ENCODE data around the gene CRYM.
"Not testable (repeated sequence)": the region's sequence is repeated elsewhere in the genome, so short reads cannot be mapped to it uniquely, and the experiment has no call there.

Gene CRYM

DNA sequence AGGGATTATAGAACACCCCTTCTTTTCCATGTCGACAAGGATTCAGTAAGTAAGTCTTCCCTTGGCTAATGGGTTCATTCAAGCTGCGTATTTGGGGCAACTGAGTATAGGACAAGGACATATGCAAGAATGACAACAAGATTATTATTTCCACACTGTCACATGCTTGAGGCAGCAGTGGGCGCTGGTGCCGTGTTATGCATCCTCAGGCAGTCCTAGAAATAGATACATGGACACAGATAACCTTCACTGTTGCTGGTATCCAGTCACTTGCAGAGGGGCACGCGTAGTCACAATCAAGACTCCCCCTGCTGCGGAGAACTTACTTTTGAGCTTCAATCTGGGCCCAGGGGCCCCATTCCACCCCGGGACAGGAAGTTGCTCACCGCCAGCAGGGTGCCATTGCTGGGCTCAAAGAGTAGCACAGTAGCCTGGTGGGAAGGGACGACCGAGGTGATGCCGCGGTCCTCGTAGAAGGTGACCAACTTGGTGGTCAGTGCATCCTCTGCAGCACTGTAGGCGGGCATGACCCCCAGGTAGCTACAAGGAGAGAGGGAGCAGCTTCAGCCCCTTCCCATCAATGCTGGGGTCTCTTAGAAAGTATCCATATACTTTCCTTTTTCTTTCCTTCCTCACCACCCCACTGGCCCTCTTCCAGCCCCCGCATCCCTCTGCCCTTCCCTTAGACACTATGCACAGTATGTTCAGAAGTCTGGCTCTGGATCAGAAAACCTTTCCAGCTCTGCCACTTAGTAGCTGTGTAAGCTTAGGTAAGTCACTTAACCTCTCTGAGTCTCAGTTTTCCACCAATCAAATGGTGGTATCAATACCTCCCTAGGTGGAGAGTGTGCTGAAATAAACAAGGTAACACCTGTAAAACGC is 804 bp downstream of the CRYM start:
- DNase-seq: no peak

DNA sequence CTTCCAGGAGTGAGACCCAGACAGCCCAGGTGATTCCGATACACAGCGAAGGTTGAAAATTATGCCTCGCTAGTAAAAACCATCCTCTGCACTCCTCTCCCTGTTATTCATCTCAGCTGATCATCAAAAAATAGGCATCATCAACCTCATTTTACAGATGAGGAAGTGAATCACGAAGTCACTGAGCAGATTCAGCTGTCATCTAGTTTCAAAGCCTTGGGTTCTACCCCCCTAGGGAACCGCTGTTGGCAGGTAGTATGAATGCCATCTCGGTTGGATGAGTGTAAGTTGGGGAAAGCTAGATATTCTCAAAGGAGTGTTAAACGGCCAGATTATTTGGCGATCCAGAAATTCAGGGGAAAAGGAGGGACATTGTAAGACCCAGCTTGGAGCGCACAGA is 2.0 kb downstream of the CRYM start:
- DNase-seq: no peak

DNA sequence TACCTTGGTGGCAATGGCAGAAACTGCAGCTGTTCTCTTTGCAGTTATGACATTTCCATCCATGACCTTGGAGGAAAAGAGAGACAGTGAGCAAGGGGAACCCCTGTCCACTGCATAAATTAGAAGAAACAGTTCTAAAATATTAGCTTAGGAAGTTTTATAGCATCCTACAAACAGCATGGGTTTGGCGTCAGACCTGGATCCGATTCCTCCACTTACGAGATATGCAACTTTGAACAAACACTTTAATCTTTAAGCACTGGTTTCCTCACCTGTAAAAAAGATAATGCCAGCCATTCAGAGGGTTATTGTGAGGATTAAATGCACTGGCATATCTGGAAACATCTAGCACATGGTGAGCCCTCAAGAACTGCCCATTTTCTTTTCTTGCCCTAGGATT is 2.6 kb downstream of the CRYM start:
- DNase-seq: no peak

DNA sequence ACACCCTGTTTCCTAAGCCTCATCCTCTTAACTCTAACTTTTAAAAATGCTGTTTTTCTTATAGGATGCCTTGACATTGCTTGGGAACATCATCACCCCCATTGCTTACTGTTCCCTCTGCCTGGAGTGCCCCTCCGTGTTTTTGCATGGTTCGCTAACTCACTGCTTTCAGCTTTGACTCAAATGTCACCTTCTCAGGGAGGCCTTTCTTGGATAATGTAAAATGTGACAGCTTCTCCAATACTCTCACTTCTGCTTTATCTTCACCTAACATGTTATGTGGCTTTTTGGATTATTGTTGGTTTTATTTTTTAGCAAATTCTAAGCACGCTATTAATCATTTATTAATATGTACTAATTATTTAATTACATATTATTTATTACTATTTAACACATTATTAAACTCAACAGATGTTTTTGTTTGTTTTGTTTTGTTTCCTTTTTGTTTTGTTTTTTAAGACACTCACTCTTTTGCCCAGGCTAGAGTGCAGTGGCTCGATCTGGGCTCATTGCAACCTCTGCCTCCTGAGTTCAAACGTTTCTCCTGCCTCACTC is 3.8 kb downstream of the CRYM start:
- DNase-seq: no peak

DNA sequence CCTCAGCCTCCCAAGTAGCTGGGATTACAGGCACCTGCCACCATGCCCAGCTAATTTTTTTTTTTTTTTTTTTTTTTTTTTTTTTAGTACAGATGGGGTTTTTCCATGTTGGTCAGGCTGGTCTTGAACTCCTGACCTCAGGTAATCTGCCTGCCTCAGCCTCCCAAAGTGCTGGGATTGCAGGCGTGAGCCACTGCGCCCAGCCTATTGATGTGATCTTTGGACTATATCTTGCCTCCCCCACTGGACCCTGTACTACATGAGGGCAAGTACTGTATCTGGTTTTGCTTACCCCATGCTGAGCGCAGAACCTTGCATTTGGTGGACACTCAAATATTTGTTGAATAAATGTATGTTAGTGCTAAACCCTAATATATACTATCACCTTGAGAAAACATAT is 5.3 kb downstream of the CRYM start:
- not testable (repeated sequence) for DNase-seq

DNA sequence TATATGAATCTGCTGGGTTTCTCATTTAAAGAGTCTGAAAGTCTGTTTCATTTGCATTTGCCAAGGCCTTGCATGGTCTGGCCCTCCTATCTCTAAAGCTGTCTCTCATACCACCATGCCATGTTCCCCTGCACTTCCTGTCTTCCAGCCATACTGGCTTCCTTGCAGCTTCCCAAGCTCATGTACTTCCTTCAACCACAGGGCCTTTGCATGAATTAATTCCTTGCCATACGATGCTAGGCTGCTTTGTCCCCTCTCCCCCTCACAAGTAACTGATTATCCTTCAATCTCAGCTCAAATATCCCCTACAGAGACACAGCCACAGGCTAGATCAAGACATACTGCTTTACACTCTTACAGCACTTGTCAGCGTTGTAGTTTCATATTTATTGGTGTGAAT is 5.8 kb downstream of the CRYM start:
- DNase-seq: no peak

DNA sequence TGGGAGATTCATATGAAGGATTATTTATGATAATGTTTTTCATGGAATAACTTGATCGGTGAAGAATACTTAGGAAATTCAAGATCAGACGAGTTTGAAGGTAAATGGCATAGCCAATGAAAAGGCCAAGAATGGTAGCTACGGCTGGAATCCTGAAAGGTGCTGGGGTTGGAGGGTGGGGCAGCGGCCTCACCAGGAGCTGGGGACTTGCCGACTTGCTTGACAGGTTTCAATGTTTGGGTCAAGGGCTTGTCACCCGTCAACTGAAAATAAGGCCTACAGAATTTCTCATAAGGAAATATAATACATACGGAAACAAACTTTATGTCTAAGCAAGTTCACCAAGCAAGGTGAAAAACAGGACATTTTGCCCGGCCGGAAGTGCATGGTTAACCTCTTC is 9.9 kb downstream of the CRYM start:
- DNase-seq: no peak

DNA sequence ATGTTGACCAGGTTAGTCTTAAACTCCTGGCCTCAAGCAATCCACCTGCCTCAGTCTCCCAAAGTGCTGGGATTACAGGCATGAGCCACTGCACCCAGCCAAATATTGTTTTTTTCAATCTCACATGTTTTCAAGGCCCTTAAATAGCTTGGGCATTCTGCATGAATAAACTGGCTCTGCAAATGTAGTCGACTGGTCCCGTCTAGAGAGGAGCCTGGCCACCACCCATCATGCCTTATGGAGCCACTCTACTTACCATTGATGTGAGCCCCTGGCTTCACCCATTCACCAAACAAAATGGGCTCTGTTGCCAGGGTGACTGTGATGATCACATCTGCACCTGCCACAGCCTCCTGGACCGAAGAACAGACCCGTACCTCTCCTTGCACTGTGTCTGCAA is 10.8 kb downstream of the CRYM start:
- no peak for DNase-seq

DNA sequence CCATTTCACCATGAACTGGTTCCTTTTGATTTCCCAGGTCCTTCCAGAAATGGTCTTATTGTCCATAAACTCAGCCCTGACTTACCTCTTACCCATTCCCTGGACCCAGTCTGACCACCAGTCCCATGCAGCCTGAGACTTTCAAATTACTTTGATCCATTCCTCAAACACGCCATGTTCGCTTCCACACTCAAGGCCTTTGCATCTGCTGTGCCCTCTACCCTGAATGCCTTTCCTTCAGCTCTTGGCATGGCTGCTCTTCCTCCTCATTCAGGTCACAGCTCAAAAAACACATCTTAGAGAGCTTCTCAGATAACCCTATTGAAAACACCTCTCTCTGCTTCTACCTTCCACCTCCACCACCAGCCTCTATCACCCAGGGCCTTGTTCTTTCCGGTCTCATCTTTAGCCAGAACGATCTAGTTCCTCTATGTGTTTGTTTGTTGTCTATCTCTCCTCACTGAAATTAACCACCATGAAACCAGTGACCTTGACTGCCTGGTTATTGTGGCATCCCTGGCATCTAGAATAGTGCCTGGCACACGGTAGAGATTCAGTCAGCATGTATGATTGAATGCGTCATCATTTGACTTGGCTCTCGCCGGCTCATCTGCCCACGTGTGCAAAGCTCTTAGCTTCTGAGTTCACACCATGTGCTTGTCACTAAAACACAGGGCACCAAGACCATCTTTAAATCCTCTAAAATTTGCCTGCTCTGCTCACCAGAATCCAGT is 12.8 kb downstream of the CRYM start:
- DNase-seq: no peak

DNA sequence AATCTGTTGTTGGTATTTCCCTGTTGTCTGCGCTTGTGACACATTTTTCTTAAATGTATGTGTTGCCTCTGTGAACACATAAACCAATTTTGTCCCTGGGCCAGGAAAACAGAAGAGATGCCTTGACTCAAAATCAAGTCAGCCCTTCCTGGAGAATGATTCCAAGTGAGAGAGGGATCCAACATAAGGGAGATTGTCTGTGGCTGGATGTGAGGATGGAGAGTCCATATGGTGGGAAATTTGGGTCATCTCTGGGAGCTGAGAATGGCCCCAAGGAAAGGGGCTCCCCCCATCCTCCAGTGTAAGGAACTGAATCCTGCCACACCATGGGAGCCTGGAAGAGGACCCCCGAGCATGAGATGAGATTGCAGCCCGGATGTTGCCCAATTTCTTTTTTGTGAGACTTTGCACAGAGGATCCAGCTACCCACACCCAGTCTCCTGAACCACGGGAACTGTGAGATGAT is 13.5 kb downstream of the CRYM start:
- DNase-seq: no peak

DNA sequence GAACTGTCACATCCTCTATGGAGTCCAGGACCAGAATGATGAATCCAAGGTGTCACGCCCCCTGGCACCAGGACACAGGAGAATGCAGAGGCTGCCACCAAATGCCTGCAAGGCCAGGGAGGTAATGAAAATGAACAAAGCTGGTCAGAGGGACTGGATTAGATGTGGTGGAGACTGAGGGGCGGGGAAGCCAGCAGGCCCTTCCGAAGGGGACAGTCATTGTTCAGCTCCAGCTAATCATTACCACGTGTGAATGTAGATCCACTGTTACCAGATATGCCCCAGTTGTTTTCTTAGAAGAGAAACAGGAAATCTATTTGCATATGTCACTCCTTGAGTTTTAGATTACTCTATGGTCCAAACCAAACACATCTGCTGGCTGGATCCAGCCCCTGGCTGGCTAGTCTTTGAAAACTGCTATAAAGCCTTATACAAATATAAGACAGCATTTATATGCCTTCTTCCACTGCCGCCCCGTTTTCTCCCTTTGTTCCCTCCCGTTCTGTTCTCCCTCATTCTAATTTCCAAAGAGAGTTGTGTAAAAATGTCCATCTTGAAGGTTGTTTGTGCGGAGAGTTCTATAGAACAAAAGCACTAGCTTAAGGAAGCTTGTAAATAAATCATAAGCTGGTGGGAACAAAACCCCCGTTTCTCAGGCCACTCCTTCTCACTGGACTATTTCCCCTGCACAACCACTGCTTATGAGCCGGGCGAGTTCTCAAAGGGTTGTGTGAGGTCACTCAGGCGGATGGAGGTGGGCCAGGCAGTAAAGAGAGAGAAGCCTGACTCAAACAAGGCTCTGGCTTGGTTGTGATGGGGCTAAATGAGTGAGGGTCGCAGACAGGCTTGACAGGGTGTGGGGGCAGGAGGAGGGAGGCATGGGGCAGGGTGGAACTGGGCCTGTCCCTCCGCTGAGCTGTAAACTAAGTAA is 14.2 kb downstream of the CRYM start:
- no peak for DNase-seq

DNA sequence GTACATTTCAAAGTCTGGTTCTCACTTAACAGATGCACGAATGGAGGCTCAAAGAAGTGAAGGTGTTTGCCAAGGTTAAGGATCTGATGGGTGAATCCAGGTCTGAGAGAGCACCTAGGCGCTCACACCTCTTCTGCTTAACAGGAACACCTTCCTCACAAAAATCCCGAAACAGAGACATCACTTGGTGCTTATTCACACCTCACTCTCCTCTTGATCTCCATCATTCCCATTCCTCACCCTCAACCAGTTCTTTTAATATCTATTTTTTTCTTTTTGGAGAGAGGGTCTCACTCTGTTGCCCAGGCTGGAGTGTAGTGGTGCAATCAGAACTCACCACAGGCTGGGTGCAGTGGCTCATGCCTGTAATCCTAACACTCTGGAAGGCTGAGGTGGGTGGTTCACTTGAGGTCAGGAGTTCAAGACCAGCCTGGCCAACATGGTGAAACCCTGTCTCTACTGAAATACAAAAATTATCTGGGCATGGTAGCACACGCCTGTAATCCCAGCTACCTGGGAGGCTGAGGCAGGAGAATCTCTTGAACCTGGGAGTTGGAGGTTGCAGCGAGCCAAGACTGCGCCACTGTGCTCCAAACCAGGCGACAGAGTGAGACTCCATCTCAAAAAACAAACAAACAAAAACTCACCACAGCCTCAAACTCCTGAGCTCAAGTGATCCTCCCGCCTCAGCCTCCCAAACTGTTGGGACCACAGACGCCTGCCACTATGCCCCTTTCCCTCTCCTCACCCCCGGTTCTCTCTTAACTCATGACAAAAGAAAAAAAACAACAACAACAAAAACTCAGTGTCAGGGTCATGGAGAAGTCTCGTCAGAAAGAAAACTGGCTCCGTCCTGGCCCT is 15.1 kb downstream of the CRYM start:
- no peak for DNase-seq

DNA sequence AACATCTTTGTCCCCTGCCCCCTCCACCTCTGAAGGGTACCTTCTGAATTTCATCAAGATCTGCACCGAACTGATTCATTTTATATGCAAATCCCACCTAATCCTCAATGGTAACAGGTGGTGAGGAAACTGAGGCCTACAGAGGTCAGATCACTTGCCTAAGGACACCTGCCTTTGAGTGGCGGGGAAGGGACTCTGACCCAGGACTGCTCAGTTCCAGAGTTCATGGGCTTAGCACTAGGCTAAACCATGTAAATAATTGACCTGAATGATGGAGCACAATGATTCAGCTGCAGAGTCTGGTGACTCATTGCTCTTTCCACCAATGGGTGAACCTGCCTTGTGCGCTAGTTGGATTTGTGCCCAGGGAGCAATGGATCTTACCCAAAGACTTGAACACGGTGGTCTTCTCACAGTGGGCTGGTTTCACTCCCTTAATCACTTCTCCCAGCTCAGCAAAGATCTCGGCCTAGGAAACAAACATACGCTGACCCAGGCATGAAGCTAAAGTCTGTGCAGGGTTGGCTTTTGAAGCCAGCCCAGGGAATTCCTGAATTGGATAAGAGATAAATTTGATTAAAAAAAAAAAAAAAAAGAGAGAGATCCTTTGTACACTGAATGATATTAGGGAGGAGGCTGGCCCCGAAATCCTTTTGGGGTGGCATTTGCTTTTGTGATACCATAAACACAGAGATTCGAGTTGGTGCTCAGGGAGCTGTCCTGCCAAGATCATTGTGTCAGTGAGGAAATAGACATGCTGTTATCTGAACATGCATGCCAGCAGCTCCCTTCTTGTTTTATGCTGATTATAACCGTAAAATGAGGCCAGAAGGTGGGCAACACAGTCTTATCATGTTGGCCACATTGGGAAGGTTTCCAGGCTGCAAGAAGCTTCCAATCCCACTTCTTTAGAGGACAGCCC is 17.0 kb downstream of the CRYM start:
- DNase-seq: no peak

DNA sequence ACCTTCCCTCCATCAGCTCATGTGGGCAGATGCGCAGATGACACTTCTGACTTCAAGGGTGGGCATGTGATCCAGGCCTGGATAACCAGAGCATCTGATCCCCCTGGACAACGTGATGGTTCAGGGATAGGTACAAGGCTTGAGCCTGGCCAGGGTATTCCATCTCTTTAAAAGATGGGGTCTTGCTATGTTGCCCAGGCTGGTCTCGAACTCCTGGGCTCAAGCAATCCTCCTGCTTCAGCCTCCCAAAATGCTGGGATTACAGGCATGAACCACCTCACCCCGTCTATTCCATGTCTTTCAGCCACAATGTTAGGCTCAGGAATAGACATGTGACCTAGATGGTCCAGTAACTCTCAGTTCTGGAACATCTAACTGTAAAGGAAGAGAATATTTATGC is 20.8 kb downstream of the CRYM start:
- DNase-seq: no peak

DNA sequence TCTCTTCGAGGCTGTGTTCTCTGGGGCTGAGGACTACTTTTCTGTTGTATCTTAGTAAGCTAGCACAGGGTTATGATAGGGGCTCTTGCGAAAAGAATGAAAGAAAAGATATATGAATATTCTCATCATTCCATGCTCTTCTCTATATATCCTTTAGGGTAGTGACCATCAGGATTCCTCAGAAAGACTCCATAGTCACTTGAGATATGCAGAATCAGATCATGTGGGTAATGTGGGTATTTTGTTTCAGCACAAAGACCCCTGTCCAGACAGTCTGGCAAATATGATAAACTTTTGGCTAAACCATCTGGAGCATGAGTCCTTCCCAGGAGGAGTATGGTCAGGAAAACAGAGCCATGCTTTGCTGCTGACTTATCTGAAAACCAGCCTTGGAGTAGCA is 21.5 kb downstream of the CRYM start:
- no peak for DNase-seq

DNA sequence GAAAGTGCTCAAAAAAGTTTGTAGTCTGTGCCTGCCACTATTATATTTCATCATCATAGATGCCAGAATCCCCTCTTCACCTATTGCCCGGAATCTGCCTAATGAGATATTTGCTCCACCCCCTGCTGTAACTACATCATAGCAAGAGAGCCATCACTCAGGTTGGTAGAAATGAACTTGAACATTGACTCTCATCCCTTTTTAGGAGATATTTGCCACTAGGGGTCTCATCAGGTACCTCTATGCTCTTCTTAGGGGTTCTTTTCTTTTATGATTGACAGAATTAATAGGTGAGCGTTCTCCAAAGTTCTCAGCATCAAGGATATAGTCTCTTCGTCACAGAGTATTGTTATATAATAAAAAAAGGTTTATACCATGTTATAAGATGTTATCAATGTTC is 24.6 kb downstream of the CRYM start:
- no peak for DNase-seq

DNA sequence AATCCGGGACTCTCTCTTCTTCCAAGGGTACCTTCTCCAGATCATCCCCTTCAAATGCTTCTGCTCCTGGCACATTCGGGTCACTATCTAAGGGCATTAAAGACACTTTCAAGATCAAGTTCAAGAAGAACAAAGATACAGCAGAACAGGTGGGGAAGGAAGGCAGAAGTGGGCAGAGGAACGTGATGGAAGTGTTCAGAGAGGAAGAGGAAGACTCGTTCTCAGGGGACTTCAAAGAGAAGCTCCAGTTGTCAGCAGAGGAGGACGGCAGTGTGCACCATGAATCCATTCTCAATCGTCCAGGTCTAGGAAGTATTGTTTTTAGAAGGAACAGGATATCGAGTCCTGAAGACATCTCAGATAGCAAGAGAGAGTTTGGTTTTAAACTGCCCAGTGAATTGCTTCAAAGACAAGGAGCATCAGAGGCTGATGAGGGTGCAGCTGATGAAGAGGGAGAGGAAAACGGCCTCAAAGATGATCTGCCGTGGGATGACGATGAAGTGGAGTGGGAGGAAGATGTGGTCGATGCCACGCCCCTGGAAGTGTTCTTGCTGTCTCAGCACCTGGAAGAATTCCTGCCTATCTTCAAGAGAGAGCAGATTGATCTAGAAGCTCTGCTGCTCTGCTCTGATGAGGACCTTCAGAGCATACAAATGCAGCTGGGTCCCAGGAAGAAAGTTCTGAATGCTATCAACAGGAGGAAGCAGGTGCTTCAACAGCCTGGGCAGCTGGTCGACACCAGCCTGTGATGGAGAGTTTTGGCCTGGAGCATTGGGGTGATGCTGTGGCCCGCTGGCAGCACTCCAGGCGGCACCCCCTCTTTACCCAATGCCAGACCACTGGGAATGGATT is 27.8 kb downstream of the CRYM start:
- DNase-seq: no peak

DNA sequence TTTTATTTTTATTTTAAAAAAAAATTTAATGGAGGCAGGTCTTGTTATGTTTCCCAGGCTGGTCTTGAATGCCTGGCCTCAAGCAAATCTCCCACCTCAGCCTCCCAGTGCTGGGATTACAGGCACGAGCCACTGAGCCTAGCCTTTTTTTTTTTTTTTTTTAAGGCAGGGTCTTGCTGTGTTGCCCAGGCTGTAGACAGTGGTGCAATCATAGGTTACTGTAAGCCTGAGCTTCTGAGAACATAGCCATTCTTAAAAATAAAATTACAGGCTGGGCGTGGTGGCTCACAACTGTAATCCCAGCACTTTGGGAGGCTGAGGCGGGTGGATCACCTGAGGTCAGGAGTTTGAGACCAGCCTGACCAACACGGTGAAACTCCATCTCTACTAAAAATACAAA is 29.9 kb downstream of the CRYM start:
- not testable (repeated sequence) for DNase-seq

DNA sequence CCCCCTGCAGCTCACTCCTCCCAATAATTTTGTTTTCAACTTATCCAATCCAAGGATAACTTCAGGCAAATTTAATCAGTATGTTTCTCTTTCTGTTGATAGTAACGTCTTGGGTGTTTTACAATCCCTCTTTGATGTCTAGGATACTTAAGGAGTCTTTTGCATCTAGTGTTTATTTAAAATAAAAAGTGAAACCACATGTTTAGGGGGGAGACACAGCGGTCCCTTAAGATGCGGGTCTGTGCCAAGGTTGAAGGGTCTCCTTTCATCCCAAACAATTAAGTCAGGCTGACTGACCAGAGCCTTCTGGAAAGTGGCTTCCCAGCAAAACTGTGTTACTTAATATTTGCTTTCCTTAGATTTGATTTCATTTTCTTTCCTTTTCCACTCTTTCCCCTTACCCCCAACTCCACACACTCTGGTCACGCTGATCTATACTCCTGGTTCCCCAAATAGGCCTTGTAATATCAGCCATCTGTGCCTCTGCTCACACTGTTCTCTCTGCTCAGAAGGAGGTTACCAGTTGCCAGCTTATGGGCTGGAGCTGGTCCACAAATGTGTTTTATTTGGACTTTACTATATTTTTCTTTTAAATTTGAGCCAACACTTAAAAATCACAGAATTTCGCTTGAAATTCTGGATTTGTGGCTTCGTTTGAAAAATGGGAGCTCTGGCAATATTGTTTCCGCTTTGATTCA is 33.4 kb downstream of the CRYM start:
- DNase-seq: no peak
